Measurements from ENCODE around the gene ARHGAP19. TPM values are rescaled to one million over a fixed set of nuclear protein-coding genes. Genes with fewer than 3 reads are reported as not detected.

The ARHGAP19 gene
- total and polyA plus RNA-seq, 2 of the 8 experiments (the other 6 are each of a cell fraction or from before 2014, with no cell fraction given) = 13.3 to 32.1 TPM

DNA sequence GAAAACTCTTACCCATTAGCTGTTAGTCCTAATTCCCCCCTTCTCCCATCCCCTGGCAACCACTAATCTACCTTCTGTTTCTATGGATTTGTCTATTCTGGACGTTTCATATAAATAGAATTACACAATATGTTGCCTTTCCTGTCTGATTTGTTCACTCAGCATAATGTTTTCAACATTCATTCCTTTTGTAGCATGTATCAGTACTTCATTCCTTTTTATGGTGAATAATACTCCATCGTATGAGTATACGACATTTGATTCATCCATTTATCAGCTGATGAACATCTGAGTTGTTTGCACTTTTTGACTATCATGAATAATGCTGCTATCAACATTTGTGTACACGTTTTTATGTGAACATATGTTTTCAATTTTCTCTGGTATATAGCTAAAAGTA is 22.2 kb upstream of the ARHGAP19 start (continued):
- TF ChIP-seq CHD1 (IDR thresholded peaks at IDR 0.05; ENCODE audit: low read depth, low read length) (no peak), RXRA (IDR thresholded peaks at IDR 0.05; ENCODE audit: insufficient read depth, low read depth, low read length) (no peak)
